ENCODE data around the gene KRTAP21-2.

DNA sequence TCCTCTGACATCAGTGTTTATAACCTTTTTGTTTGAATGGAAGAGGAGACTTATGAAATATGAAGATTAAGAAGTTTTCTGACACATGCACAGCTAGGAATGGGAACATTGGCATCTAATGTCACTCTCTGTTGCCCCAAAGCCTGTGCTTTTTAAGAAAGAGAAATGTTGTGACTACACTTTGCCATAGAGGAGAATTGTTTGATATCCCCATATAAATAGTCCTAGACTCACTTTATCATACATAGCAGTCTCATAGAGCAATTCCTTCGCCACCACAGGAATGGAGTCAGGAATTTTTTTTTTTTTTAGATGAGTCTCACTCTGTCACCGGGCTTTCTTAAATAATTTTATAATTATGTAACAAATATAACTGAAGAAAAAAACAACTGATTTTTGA, 30.0 kb downstream of the KRTAP21-2 start:
- TF ChIP-seq, protein P1, sequence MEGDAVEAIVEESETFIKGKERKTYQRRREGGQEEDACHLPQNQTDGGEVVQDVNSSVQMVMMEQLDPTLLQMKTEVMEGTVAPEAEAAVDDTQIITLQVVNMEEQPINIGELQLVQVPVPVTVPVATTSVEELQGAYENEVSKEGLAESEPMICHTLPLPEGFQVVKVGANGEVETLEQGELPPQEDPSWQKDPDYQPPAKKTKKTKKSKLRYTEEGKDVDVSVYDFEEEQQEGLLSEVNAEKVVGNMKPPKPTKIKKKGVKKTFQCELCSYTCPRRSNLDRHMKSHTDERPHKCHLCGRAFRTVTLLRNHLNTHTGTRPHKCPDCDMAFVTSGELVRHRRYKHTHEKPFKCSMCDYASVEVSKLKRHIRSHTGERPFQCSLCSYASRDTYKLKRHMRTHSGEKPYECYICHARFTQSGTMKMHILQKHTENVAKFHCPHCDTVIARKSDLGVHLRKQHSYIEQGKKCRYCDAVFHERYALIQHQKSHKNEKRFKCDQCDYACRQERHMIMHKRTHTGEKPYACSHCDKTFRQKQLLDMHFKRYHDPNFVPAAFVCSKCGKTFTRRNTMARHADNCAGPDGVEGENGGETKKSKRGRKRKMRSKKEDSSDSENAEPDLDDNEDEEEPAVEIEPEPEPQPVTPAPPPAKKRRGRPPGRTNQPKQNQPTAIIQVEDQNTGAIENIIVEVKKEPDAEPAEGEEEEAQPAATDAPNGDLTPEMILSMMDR (IDR thresholded peaks at IDR 0.05) = no peak
- no peak for TF ChIP-seq ZFX (IDR thresholded peaks at IDR 0.05; ENCODE audit: borderline replicate concordance)

Data from 22Rv1 (cell line).